Measurements from ENCODE around the gene LIN52.

GRCh38 chr14:74239848-74240793 lies 155.4 kb downstream of the LIN52 start:
- TF ChIP-seq REST (IDR thresholded peaks at IDR 0.05; ENCODE audit: unreplicated experiment), result no peak
- peak; percentile 99 for TF ChIP-seq EZH2 (IDR thresholded peaks at IDR 0.05; ENCODE audit: low read depth, unreplicated experiment)
- no peak for TF ChIP-seq CTCF (conservative IDR thresholded peaks at IDR 0.05; ENCODE audit: low read depth in 2 of 2)
- no peak for TF ChIP-seq CREB1 (CRISPR knock-in tag; IDR thresholded peaks at IDR 0.05; ENCODE audit: low read depth)
- no peak for TF ChIP-seq POLR2AphosphoS5 (IDR thresholded peaks at IDR 0.05; ENCODE audit: low read depth)
- TF ChIP-seq EZH2phosphoT487 (IDR thresholded peaks at IDR 0.05; ENCODE audit: unreplicated experiment), result peak; percentile 91
- no peak for TF ChIP-seq STAT1 (IDR thresholded peaks at IDR 0.05; ENCODE audit: unreplicated experiment)
- TF ChIP-seq ETS1 (IDR thresholded peaks at IDR 0.05), result no peak
- TF ChIP-seq ZNF114 (CRISPR knock-in tag; IDR thresholded peaks at IDR 0.05), result no peak
- no peak for TF ChIP-seq JUNB (IDR thresholded peaks at IDR 0.05; ENCODE audit: unreplicated experiment)

All from GM23338 (cell line).